HG03196 (cell line): ENCODE data around the gene ASB2.

Experiments
- ATAC-seq: cut with Tn5 transposase; IDR thresholded peaks from one replicate; pipeline ENCODE4 v1.9.1; 2021; ENCODE audit not compliant: unreplicated experiment

Gene ASB2

DNA sequence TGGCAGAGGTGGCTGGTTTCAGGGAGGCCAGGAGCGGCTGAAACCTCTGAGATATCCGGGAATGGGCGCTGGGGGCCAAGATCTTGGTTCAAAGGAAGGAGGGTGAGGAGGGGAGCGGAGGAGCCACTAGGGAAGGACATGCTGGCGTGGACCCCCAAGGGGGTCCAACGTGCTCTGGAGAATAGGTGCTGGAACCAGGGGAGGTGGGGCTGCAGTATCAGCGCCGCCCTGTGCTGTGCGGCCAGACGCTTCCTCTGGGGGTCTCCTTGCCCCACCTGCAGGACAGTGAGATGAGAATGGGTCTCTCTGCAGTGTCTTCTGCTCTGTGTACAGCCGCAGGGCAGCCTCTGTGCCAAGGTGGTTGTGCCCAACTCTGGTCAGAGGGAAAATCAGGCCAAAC, 46.7 kb downstream of the ASB2 start:
- no peak for ATAC-seq

DNA sequence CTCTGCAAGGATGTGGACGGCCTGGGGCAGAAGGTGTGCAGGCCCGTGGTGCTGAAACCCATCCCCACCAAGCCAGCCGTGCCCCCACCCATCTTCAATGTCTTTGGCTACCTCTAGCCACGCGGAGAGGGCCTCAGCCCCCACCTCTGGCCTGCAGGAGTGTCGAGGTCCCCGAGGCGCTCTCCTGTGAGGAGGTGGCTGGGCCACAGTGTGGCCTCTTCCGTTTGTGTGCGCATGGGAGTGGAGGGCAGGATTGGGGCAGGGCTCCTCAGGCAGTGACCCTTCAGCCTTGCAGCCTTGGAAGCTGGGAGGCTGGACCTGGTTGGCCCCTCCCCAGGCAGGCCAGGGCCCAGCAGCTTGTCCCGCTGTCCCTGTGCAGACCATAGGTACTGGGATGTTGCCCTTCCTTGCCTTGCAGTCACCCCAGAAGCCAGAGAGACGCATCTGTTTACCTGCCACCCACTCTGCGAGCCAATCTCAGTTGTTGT, 47.3 kb downstream of the ASB2 start:
- no peak for ATAC-seq

DNA sequence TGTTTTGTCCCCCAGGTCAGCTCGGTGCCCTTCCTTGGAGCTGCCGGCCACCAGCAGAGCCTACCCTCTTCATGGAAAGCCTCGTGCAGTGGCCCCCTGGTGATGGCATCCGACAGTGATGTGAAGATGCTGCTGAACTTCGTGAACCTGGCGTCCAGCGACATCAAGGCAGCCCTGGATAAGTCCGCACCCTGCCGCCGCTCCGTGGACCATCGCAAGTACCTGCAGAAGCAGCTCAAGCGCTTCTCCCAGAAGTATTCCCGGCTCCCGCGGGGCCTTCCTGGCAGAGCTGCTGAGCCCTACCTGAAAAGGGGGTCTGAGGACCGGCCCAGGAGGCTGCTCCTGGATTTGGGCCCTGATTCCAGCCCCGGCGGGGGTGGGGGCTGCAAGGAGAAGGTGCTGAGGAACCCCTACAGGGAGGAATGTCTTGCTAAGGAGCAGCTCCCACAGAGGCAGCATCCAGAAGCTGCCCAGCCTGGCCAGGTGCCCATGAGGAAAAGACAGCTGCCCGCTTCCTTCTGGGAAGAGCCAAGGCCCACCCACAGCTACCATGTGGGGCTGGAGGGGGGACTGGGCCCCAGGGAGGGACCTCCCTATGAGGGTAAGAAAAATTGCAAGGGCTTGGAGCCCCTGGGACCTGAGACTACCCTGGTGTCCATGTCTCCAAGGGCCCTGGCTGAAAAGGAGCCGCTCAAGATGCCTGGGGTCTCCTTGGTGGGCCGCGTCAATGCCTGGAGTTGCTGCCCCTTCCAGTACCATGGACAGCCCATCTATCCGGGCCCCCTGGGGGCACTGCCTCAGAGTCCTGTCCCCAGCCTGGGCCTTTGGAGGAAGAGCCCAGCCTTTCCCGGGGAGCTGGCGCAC, 48.0 kb downstream of the ASB2 start:
- no peak for ATAC-seq

DNA sequence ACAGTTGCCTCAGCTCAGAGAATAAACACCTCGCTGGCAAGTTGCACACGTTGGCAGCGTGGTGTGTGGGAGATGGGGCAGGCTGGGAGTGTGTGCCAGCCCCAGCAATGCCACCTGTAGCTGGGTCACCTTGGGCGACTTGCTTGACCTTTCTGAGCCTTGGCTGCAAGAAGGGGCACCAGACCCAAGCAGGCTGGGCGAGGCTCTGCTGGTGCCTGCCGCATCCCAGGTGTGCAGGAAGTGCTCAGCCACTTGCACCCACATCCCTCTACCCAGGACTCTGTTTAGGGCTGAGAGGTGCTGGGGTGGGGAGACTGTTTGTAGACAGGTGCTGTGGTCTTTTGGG, 48.6 kb downstream of the ASB2 start:
- ATAC-seq = no peak

DNA sequence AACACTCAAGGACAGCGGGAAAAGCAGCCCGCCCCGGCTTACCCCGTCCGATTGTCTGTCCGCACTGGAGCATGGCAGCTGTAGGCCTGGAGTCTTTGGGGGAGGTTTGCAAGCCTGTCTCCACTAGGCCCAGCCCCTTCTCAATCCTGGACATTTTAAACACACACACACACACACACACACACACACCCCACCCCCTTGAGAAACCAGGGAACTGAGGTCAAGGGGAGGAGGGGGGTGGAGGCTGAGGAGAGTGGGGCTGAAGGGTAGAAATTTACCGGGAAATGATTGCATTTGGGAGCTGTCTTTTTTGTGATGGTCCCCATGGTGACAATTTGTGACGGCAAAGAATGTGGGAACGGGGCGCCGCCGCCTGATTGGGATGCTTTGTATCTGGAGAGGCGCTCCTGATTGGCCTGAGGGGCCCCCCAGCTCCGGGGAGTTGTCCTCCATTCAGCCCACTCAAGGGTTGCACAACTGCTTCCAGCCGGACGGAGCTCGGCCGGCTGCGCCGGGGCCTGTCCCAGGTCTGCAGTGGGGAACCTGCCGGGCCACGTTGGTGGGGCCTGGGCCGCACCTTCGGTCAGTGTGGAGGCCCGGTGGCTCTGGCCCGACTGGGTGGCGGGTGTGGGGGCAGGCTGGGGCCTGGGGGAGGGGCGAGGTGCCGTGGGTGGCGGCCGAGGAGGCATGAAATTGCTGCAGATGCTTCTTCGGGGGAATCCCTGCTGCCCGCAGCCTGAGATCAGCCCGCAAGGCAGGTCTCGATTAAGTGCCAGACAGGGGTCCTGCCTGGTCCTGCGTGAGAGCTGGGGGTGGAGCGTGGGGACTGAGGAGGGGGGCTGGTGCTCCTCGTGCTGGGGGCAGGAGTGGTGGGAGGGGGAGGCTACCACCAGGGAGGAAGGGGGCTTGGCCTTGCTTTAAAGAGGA, 49.2 kb downstream of the ASB2 start, which contains the start of gene FAM181A:
FAM181A (plus strand) TSS at position 472 of the 927 bp plus-strand sequence. CDS start 942 bp downstream, outside the sequence.
- no peak for ATAC-seq

DNA sequence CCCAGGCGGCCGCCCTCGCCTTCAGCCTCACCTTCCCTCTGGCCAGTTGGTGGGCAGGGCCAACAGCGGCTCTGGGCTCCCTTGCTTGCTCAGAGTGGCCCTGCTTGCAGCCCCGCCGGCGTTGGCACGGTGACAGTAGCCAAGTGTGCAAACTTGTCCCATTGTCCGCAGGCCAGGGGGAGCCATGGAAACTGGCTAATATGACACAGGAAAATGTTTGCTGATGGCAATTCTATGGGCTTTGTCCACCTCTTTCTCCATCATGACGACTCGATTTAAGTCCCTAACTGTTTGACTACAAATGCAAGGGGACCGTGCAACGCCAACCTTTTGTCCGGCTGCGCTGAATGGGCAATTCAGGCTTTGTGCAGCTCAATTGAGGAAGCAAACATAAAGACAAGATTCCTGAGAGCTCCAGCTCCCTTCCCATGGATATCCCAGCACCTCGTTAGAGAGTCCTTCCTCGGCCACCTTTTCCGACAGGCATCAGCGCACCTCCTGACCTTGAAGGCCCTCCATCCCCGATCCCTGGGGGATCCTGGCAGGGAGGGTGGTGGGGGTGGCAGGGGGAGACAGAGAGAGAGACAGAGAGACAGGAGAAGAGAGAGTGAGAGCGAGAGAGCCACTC, 50.0 kb downstream of the ASB2 start:
- no peak for ATAC-seq

DNA sequence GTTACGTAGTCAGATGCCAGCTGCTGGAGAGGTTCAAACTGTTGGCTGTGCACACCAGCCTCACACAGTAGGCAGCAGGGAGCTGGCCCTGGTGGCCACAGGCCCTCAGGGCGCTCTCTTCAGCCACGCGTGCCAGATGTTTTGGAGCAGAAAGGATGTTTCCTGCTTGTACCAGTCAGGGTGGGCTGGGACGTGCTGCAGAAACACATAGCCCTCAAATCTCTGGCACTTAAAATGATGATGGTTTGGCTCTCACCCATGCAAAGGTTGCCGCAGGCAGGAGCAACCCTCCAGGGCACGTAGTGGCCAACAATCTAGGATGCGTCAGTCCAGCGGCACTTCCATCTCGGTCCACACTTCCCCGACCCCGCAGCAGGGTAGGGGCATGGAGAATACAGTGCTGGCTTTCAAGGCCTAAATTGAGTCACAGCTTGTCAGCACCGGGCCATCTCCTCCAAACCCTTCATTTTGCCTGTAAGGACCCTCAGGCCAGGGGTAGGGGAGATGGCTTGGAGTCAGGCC, 50.9 kb downstream of the ASB2 start:
- no peak for ATAC-seq

DNA sequence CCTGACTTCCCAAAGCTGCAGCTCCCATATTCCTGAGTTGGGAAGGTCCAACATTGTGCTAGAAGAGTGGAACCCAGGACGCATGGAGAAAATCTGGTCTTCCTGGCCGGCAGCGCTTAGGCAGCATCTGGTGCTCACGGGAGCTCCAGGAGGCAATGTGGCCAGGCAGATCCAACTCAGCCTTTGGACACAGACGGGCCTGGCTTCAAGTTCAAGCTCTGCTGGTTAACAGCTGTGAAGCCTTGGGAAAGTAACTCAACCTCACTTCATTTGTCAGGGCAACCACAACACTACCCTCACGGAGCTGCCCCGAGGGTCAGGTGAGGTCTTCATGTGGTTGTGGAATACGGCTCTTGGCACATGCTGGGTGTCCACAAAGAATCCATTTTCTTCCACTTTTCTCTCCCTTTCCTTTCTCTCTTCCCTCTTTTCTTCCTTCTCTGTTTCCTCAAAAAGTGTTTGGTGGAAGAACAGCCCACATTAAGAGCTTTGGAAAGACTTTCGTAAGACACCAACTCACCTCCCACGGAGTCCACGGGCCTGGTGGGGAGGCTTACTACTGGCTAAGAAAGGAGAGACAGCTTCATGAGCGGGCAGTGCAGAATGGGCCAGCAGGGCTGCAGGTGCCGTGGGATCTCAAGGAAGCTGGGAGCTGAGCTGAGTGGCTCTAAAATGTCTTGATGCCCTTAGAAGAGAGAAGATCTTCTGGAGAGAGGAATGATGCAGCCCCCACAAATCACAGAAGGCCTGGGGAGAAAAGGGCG, 51.6 kb downstream of the ASB2 start:
- no peak for ATAC-seq

DNA sequence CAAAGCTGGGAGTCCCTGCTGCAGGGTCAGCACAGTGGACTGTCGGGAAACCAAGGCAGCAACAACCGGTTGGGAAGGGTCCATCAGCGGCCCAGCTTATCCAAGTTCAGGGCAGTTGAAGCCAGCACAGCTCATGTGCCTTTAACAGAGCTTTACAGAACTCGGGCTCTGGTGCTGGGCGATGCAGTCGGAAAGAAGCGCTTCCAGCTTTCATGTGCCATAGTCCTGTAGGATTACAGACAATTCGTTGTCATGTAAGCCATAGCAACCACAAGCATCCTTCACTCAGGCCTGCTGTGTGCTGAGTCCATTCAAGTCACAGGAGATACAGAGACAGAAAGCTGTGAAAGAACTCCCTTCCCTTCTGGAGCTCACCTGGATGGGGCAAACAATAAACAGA, 52.7 kb downstream of the ASB2 start:
- ATAC-seq = no peak

DNA sequence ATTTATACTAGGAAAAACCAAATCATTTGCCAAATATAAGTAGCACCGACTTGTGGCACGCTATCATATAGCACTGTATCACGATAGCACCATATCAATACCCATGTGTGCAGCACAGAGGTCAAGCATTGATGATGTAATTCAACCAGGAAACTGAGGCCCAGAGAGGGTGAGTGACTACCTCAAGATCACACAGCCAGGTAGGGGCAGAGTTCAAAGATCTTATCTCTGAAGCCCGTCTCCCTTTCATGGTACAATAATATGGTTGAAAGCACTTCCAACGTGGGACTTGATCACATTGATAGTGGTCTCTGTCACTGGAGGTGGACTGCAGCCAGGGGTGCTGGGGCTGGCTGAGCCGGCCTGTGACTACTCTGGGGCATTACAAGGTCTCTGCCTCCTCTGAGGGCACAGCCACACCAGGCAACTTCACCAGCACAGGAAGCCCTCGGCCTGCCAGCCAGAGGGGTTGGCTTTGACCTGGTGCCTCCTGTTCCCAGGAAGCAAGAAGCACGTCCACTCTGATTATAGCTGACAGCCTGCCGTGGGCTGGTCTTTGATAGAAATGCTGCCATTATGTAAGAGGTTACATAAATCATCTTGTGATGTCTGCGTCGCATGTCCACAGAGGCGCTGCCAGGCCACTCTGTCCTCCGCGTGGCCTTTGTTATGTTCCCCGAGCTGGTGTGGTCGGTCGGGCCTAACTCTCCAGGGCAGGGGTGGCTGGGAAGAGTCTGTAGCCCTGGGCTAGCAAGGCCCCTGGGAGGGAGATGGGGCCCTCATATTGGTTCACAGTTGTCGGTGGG, 55.2 kb downstream of the ASB2 start:
- no peak for ATAC-seq

DNA sequence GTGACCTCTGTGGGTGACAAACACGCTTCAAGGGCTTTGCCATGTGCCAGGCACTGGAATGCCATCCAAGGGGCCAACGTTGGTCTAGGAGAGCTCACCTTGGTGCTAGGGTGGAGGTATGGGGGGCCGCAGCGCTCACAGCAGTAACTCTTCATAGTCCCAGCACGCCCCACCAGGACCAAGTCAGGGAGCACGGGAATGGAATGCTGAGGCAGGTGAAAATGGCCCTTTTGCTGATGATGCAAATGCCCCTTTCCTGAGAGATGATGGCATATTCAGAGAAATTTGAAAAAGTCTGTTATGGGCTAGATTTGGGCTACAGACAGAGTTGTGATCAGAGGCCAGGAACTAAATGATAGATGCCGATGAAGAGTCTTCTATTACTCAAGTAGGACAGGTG, 59.2 kb downstream of the ASB2 start:
- ATAC-seq = no peak

DNA sequence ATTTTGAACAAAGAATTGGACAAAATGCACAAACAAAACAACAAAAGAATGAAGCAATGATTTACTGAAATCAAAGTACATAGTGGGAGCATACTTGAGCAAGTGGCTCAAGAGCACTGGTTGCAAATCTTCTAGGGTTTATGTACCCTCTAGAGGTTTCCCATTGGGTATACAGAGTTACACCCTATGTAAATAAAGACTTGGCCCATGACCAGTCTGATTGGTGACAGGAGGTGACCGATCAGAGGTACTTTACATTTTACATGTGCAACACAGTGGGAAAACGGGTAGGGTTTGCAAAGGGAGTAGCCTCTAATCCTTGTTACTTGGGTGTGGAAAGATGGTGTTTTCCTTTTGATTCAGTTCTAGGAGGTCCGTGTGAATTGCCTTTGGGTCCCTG, 59.9 kb downstream of the ASB2 start:
- ATAC-seq = no peak

DNA sequence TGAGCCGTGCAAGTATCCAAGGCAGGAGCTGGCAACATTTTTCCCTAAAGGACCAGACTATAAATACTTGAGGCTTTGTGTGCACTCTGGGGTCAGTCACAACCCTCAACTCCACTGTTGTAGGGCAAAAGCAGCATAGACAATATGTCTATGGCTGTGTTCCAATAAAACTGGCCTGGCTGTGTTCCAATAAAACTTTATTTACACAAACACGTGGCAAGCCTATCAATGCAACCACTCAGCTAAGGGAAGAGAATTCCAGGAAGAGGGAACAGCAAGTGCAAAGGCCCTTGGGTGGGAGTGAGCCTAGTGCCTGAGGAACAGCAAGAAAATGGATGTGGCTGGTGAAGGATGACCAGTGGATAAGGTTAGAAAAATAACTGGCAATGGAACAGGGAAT, 60.6 kb downstream of the ASB2 start:
- ATAC-seq = no peak

DNA sequence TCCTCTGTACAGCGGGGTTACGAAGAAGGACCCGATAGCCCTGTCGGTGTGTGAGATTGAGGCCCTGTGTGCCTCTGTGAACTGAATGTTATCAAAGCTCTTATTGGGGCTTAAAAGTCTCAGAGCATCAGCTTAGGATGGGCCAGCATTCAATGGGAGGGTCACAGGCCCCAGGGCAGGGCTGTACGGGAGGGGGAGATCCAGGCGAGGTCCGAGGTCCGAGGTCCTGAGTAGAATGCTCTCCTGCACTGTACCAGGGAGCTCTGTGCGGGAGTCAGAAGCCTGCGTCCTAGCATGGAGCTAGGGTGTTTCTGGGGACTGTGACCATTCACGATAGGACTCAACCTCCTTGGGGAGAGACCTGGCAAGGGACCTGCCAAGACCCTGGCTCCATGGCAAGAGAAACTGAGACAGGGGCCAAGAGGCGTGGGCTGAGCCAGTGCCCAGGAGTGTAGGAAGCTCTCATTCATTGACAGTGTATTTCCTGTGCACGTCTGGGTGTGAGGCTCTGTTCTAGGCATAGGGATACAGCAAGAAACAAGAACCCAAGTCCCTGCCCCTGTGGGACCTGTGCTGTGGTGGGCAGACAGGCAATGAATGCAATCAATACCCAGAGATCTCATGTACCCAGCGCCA, 61.2 kb downstream of the ASB2 start:
- ATAC-seq = no peak

DNA sequence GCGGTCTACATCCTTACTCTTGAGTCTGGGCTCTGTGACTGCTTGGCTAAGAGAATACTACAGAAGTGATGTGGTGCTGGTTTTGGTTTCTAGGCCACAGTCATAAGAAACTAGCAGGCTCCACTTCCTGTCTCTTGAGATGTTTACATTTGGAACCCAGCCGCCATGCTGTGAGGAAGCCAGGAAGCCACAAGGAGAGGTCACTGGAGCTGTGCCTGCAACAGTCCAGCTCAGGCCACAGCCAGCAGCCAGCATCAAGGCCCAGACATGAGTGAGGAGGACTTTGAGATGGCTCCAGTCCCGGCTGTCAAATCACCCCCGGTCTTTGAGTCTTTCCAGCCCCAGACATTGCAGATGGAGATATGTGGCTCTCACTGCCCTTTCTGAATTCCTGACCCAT, 62.1 kb downstream of the ASB2 start:
- ATAC-seq = no peak

DNA sequence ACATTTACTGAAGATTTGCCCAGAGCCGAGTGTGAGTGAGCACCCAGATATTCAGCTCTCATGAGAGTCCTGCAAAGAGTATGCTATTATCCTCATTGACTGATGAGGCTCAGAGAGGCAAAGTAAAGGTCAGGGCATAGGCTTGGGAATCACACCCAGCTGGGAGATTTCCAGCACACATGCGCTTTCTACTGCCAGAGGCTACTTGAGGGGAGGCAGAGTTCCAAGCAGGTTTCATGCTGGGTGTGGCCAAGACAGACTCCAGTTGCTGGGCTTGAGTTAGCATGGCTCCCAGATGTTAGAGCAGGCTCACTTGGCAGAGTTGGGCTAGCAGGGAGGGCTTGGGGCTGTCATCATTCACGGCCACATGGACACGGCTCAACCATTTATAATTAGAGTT, 63.6 kb downstream of the ASB2 start:
- no peak for ATAC-seq

DNA sequence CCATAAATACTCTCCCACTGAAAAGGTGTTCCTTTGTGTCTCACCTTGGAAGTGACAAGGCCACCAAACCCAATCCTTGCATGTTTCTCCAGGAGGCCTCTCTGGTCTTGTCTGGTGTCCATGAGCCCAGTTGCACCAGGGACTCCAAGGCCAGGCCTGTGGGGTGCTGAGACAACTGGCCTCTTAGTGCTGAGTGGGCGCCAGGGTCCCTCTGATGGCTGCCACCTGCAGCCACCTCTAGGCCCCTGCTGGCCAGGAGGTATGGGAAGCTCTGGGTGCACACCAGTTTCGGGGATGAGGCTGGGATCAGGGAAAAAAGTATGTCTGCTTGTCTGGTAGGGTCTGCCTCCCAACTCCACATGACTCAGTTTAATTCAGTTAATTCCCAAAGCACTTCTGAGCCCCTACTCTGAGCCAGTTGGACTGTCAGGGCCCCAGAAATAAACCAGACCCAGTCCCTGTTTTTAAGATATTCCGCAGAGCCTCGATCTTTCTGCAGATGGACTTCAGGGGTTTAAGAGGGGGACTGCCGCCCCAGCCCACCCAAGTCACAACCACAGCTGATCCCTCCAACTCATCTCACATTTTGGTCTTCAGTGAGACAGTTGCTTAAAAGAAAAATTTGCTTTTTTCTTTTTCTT, 64.3 kb downstream of the ASB2 start:
- no peak for ATAC-seq

DNA sequence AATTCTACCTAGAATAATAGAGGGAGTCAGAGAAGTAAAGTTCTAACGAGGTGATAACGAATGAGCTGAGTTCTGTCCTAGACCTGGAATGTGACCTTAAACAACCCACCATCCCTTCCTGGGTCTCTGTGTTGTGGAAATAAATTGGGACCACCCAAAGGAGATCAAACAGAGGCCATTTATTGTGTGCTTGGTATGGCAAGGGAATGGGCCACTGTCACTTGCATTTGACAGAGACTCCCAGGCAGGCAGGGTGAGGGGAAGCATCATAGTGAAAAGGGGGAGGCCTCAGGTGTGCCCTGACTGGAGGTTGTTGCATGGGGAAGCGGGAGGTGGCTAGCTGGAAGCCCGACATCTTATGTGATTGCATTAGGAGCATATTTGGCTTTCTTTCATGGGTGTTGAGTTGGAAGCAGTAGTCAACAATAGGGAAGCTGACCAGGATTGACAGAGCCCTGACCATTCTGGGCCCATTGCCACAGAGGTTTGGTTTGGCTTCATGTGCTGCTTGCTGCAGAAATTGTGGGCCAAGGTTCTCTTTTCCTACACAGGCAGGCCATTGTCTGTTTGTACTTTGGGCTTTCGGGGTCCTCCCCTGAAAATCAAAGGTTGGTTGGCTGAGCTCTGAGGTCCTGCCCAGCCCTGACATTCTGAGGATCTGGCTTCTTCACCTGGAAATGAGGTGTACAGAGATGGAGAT, 66.8 kb downstream of the ASB2 start:
- ATAC-seq = no peak
